Suppressor macrophage (primary cell): ENCODE measurements around the gene OPCML.

Experiments
- DNase-seq, 4 experiments: peaks; one replicate each; pipeline ENCODE4 v3.0.0-alpha.2; 2020 to 2022

OPCML gene

GRCh38 chr11:133122256-133122655, 410.0 kb downstream of the OPCML start:
- DNase-seq, result no peak

GRCh38 chr11:133118563-133119268, 413.6 kb downstream of the OPCML start:
- DNase-seq, result no peak

- DNase-seq, result no peak
Measured at GRCh38 chr11:133115099-133115498, 417.2 kb downstream of the OPCML start.

- no peak for DNase-seq
Measured at GRCh38 chr11:133107763-133108162, 424.5 kb downstream of the OPCML start.

DNA sequence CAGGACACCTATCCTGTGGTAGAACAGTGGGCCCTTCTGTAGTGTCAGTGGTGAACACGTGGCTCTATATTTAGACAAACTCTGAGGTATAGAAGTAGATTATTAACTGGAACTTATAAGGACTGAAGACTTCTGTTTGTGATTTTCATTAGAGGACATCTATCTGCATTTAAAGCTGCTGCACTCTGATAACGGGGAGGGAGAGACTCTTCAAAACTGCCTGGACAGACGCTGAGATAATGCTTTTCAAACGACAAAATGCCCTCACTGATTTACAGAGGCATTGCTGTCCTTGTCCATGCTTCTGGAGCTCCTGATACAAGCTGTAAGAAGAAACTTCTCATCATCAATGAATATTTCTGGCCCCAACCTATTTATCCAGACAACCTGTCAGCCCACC, 425.2 kb downstream of the OPCML start:
- no peak for DNase-seq

DNA sequence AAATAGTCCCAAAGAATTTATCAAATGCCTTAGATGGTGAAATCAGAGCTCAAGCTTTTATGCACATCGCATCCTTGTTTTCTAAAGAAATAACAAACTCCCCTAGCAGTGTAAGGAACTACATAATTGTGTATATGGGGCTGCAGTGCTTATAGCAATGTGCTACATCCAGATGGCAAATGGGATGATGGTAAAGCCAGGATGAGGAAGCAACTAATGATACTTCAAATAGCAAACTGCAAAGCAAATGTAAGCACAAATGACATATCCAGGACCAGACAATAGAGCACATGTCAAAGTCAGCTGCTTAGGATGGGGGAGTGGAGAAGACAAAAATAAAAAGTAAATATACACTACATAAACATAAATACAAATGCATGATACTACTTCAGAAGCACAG, 425.9 kb downstream of the OPCML start:
- DNase-seq, result no peak

GRCh38 chr11:133104009-133104744, 428.1 kb downstream of the OPCML start:
- DNase-seq, result no peak

DNA sequence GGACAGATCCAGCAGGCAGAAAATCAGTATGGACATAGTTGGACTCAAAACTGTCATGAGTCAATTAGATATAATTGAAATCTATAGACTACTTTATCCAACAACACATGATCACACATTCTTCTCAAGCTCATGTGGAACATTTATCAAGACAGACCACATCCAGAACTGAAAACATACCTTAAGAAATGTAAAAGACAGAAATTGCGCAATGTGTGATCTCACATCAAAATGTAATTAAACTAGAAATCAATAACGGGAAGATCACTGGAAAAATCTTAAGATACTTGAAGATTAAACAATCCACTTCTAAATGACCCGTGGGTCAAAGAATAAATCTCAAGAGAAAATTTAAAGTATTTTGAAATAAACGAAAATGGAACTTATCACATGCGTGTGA, 435.3 kb downstream of the OPCML start:
- no peak for DNase-seq

DNA sequence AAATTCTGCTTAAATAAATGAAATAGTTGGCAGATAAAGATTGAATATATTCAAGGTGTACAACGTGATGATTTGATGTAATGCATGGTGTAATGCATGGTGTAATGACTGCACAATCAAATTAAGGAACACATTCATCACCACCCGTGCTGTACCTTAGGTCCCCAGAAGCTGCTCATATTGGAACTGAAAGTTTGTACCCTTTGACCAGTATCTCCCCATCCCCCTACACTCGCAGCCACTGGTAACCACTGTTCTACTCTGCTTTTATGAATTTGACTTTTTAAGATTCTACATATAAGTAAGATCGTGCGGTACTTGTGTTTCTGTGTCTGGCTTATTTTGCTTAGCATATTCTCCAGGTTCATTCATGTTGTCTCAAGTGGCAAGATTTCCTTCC, 445.8 kb downstream of the OPCML start:
- DNase-seq, result no peak

DNA sequence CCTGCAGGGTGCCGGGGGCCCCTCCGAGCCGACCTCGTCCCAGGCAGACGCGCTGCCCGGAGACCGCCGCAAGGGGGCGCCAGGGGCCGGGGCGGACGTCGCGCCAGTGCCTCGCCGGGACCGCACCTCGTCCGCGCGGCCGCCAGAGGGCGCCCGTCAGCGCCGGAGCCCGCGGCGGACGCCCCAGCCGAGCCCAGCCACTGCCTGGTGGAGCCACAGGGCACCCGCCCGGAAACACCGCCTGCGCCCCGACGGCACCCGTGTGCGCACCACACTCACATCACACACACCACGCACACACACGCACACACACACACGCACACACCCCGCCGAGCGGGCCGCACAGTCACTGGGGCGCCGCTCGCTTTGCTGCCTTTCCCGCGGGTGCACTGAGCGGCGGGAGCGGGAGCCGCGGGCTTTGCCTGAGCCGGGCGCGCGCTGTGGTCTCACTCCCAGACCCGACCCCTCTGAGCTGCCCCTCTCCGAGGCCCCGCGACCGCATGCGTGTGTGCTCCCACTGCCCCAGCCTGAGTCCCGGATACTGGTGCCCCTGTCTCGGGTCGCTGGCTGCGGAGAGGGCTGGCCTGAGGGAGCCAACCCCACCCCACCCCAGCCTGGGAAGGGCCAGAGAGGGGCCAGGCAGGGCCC, 449.3 kb downstream of the OPCML start:
- peak; percentile 78 to 90 (median 88) for DNase-seq

- DNase-seq, result no peak
Measured at GRCh38 chr11:133082453-133082781, 449.9 kb downstream of the OPCML start.

GRCh38 chr11:133081730-133082452, 450.4 kb downstream of the OPCML start:
- no peak for DNase-seq

DNA sequence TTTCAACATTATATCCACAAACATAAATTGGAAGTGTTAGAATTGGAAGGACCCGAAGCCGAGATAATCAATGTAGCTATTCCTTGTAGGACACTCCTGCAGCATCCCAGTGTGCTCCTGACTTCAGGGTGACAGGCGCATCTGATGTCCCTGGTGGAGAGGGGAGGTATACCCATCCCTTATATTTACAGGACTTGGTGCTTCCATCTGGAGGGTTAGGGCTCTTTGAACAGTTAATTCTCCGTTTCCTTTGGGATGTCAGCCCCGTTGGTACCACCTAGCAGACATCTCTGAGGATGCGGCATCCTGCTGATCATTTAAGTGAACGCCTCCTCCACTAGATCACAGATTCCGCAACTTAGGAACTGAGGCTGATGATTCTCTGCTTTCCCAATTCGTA, 451.3 kb downstream of the OPCML start:
- no peak for DNase-seq

- DNase-seq, result peak; percentile 29 to 69 (median 43)
Measured at GRCh38 chr11:133078591-133079404, 453.5 kb downstream of the OPCML start.

- DNase-seq, result no peak
Measured at GRCh38 chr11:133078012-133078411, 454.3 kb downstream of the OPCML start.

GRCh38 chr11:133075351-133075750, 456.9 kb downstream of the OPCML start:
- no peak for DNase-seq

- no peak for DNase-seq
Measured at GRCh38 chr11:133072858-133073582, 459.3 kb downstream of the OPCML start.

DNA sequence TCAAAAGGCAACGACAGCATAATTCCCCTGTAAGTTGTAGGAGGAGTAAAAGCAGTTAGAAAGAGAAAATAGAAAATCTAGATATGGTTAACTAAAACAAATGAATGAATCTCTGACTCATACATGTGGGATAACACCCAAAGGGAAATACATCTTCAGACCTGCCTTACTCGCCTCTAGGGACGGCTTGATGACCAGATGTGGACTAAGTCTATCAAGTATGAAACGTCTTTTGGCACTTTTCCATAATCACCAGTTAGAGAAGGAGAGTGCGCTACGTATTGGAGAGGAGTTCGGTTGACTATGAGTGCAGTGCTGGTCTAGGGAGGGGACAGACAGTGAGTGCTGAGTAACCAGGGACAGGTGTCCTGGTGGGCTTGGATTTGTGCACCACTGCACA, 459.9 kb downstream of the OPCML start:
- DNase-seq, result no peak

DNA sequence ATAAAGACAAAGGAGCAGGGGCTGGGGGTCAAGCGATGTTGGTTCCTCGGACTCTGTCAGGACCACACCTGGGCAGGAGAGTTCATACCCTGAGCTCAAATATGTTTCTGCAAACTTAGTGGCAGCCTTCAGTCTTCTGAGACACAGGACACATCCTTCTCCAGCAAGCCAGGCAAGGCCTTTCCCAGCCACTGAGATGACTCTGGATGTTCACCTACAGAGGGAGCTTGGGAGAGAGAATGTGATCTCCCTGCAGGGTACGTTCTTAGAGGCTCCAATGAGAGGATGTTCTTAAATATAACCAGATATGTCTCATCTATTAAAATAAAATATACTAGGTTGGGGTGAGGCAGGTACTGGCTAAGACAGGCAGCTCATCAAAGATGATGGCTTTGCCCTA, 461.5 kb downstream of the OPCML start:
- no peak for DNase-seq

DNA sequence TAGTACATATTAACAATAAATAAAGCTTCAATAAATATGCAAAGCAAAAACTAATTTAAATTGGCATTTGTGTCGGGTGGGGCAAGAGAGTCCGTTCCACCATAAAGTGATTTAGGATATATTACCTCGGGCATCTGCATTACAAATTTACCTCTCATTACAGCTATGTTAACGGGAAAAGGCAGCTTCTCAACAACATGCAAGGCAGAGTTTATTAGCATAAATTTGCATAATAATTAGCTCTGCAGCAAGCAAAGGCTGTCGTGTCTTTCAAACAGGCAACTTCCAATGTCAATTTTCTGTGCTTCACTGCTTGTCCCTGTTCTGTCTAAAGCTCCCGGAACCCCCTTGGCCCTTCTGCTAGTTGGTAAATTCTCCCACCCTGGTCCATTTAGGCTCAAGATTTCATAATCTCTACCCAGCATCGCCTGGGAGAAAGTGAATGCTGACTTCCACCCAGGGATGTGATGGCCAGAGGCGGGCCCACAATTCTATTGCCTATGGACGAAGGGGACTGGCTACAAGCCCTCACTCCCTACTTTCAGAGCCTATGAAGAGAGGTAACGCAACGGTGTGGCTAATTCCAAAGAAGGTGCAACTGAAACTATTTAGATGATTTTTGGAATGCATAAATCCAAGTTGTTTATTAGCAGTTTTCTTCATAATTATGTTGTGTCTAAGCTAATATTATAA, 462.1 kb downstream of the OPCML start:
- DNase-seq, result no peak

DNA sequence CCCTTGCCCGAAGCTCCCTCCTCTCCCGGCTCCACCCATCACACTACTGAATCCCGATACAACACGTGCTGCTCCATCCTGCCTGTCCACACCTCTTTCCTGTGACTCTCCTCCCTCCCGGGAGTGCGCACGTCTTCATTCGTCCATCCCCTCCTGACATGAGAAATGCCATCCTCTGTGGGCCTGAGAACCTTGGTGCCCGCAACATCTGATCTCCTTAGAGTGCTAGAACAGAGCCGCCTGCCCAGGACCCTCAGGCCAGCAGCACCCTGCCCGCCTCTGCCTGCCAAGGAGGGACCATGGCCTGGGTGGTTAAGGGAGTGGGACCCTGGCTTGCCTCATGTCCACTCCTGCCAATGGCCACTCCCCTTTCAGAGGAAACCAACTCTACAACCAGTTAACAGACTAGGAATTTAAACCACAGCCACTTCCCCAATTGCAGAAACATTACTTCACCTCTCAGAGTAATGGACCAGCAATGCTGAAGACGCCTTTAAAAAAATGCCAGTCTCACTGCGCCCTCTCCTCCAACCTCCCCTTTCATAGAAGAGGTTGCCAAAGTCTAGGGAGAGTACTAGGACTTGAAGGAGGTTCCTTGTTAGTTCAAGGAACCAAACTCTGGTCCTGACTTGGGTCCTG, 466.3 kb downstream of the OPCML start:
- no peak for DNase-seq
